ENCODE measurements around the gene CPA2.

- no peak for TF ChIP-seq CTCF (IDR thresholded peaks at IDR 0.05)
- no peak for TF ChIP-seq EP300 (IDR thresholded peaks at IDR 0.05)
Observed at GRCh38 chr7:130301501-130302020, 34.9 kb downstream of the CPA2 start.

Data from tibial nerve (tissue), 4 donors.